ENCODE data around the gene PSMD10. TPM values are rescaled to one million over a fixed set of nuclear protein-coding genes. Genes with fewer than 3 reads are reported as not detected.

PSMD10 gene
- total and polyA plus RNA-seq, 2 of the 8 experiments (the other 6 are each of a cell fraction or from before 2014, with no cell fraction given) = 49.9 to 79.9 TPM

- Histone ChIP-seq H4K5ac (ENCODE audit: insufficient read length, low read depth, low read length) (no peak overlapping the region), H3K18ac (ENCODE audit: extremely low read depth, low read length) (no peak overlapping the region), H3K56ac (replicated peaks; ENCODE audit: insufficient read length, low read depth, low read length) (no peak overlapping the region), H4K8ac (ENCODE audit: extremely low read depth, insufficient read depth, low read length) (no peak overlapping the region), H3K4me2 (ENCODE audit: insufficient read depth in 1 of 2, low read depth in 2 of 2, low read length in 2 of 2) (no peak overlapping the region), H2AK5ac (ENCODE audit: low read depth, low read length) (no peak overlapping the region), H3K27me3 (replicated peaks in 1 of 4; ENCODE audit: control insufficient read depth in 3 of 4, extremely low read depth in 1 of 4, insufficient read depth in 3 of 4, low read length in 3 of 4) (no peaks in the 10 kb centered on the region), H3K9ac (replicated peaks in 1 of 4; ENCODE audit: extremely low read depth in 1 of 4, low read depth in 3 of 4, low read length in 3 of 4) (no peak overlapping the region), H4K20me1 (replicated peaks in 1 of 2; ENCODE audit: control insufficient read depth in 1 of 2, insufficient read depth in 2 of 2, low read length in 2 of 2) (no peaks in the 10 kb centered on the region), H3K9me3 (ENCODE audit: insufficient read depth in 2 of 2, low read depth in 1 of 2, low read length in 1 of 2) (no peaks in the 10 kb centered on the region), H2BK12ac (ENCODE audit: low read depth, low read length) (no peak overlapping the region), H2AFZ (ENCODE audit: low read length) (no peak overlapping the region), H2BK5ac (ENCODE audit: low read depth, low read length) (no peak overlapping the region), H3K14ac (ENCODE audit: insufficient read length) (no peak overlapping the region), H3K23ac (ENCODE audit: insufficient read length) (no peak overlapping the region), H3K27ac (ENCODE audit: low read depth, low read length) (no peak overlapping the region), H3K4me1 (replicated peaks in 1 of 4; ENCODE audit: control insufficient read depth in 3 of 4, insufficient read depth in 4 of 4, low read length in 3 of 4) (peaks cover 0 to 3% (median 0%) of the 10 kb centered on the region in 4 experiments; a peak in 1 of 7 replicates), H3K4ac (replicated peaks; ENCODE audit: insufficient read length, low read depth, low read length) (no peak overlapping the region), H3K4me3 (ENCODE audit: extremely low read depth in 1 of 4, insufficient read depth in 2 of 4, low read depth in 3 of 4, low read length in 4 of 4) (no peak overlapping the region), H2BK15ac (ENCODE audit: low read length) (no peak overlapping the region), H2BK20ac (ENCODE audit: low read length) (no peak overlapping the region), H3K36me3 (ENCODE audit: control insufficient read depth in 2 of 4, insufficient read depth in 4 of 4, low read length in 3 of 4) (no peaks in the 10 kb centered on the region), H2BK120ac (replicated peaks; ENCODE audit: low read depth, low read length) (no peak overlapping the region), H3K79me1 (ENCODE audit: low read depth, low read length) (no peaks in the 10 kb centered on the region), H3K79me2 (ENCODE audit: control insufficient read depth in 1 of 2, insufficient read depth in 2 of 2, low read length in 2 of 2) (no peaks in the 10 kb centered on the region), H4K91ac (replicated peaks; ENCODE audit: insufficient read length, low read length) (no peak overlapping the region), H3K23me2 (ENCODE audit: low read depth, low read length) (no peaks in the 10 kb centered on the region)
- ChIA-PET CTCF (ENCODE audit: partially characterized antibody) (interaction anchor here (1.4 kb wide), 1 partner anchor 8 kb away, joined by 4 read pairs; no protein-coding TSS in a partner anchor), POLR2A (ENCODE audit: partially characterized antibody) (no interaction called here)
- 86% methylated on average over 1 of the region's 1 CpG; no CpG with 5 or more reads in 1 of the 2 experiments for WGBS, 2 experiments (ENCODE audit: extremely low coverage in 1 of 2, insufficient coverage in 1 of 2, insufficient read length in 1 of 2, insufficient replicate concordance in 2 of 2, low coverage in 1 of 2, low lambda C conversion rate in 2 of 2, missing lambda C conversion rate in 1 of 2)
- DNase-seq (ENCODE audit: low read depth in 1 of 2, low spot score in 2 of 2) = no peak
- no peak for FAIRE-seq
Measured at GRCh38 chrX:108130889-108131288, 39.5 kb upstream of the PSMD10 start.
